AG10803 (cell line): ENCODE data around the gene NEUROG2.
"Not testable (repeated sequence)": the region's sequence is repeated elsewhere in the genome, so short reads cannot be mapped to it uniquely, and the experiment has no call there.

Source experiments
- DNase-seq: peaks from one replicate; pipeline ENCODE4 v3.0.0; 2010; ENCODE audit warnings: low read depth
- H3K4me3 ChIP-seq: 2 replicates; pipeline ENCODE4 v1.5.1; 2011; ENCODE audit warnings: mild to moderate bottlenecking, low read length, control low read depth
- CTCF ChIP-seq: conservative IDR thresholded peaks from 2 replicates; pipeline ENCODE4 v1.5.1; 2011; ENCODE audit warnings: mild to moderate bottlenecking, low read length, control low read depth, inconsistent platforms

NEUROG2 gene

GRCh38 chr4:112536123-112536522, 20.1 kb upstream of the NEUROG2 start:
- H3K4me3 ChIP-seq: no peak overlapping the region
- DNase-seq: no peak
- TF ChIP-seq CTCF: no peak

GRCh38 chr4:112532267-112532666, 16.3 kb upstream of the NEUROG2 start:
- TF ChIP-seq CTCF: no peak
- DNase-seq: peak; percentile 37
- H3K4me3 ChIP-seq: no peak overlapping the region

GRCh38 chr4:112531146-112531545, 15.2 kb upstream of the NEUROG2 start:
- no peak for TF ChIP-seq CTCF
- H3K4me3 ChIP-seq: no peak overlapping the region
- no peak for DNase-seq

GRCh38 chr4:112526061-112526460, 10.1 kb upstream of the NEUROG2 start:
- TF ChIP-seq CTCF: no peak
- no peak overlapping the region for H3K4me3 ChIP-seq
- DNase-seq: peak; percentile 58

- TF ChIP-seq CTCF: peak; percentile 47
Observed at GRCh38 chr4:112523764-112524505, 8.0 kb upstream of the NEUROG2 start.

GRCh38 chr4:112523008-112523721, 7.2 kb upstream of the NEUROG2 start:
- TF ChIP-seq CTCF: no peak
- peak overlapping the region; percentile 54 for H3K4me3 ChIP-seq
- peak; percentile 33 for DNase-seq

More at GRCh38 chr4:112523764-112524505, 8.0 kb upstream of the NEUROG2 start:
- H3K4me3 ChIP-seq: peak overlapping the region; percentile 54
- DNase-seq: no peak

- DNase-seq, H3K4me3 ChIP-seq: not testable (repeated sequence)
Observed at GRCh38 chr4:112522431-112522830, 6.5 kb upstream of the NEUROG2 start.
